ENCODE data around the gene NUP93.

NUP93 gene

DNA sequence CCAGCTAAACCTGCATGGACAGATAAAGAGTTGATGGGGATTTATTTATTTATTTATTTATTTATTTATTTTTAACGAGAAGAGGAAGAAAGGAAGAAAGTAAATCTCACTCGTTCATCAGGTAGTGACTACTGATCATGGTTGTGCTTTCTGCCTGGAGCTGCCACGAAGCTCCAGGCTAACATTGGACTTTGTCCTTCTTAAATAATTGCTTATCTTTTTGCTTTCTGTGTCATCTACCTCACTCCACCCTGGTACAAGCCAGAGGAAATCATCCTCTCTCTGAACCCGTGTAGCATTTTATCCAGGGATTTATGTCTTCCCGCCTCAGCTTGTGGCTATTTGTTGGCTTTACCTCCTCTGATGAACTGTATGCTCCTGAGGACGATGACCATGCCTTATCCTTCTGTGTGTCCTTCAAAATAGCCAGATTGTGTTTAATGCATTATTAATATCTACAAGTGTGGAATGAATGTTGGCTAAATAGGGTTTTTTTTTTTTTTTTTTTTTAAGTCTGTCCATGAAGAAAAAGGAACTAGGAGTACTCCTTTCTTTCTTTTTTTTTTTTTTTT lies 127.0 kb downstream of the NUP93 start:
- no peak overlapping the region for H3K4me3 ChIP-seq (replicated peaks; ENCODE audit: low read depth, low read length)
- TF ChIP-seq, protein P1, sequence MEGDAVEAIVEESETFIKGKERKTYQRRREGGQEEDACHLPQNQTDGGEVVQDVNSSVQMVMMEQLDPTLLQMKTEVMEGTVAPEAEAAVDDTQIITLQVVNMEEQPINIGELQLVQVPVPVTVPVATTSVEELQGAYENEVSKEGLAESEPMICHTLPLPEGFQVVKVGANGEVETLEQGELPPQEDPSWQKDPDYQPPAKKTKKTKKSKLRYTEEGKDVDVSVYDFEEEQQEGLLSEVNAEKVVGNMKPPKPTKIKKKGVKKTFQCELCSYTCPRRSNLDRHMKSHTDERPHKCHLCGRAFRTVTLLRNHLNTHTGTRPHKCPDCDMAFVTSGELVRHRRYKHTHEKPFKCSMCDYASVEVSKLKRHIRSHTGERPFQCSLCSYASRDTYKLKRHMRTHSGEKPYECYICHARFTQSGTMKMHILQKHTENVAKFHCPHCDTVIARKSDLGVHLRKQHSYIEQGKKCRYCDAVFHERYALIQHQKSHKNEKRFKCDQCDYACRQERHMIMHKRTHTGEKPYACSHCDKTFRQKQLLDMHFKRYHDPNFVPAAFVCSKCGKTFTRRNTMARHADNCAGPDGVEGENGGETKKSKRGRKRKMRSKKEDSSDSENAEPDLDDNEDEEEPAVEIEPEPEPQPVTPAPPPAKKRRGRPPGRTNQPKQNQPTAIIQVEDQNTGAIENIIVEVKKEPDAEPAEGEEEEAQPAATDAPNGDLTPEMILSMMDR (IDR thresholded peaks at IDR 0.05; ENCODE audit: low read length, missing control alignments): no peak
- no peak for DNase-seq (ENCODE audit: low read depth)

DNA sequence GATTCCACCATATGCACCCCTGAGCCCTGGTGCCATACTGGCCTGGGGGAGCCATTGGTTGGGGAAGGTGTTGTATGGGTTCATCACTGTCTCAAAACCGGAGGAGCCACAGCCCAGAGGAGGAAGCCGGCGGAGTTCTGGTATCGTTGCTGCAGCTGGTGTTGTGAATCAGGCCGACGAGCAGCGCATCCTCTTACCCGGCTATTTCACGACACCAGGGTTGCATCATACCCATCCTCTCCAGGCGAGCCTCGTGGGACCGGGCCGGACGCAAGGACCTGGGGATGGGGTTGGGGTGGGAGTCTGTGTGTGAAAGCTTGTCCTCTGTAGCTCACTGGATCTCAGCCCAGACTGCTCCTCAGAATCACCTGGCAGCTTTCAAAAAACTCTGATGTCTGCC lies 128.4 kb downstream of the NUP93 start:
- TF ChIP-seq, protein P1 (IDR thresholded peaks at IDR 0.05; ENCODE audit: low read length, missing control alignments): no peak
- no peak overlapping the region for H3K4me3 ChIP-seq (replicated peaks; ENCODE audit: low read depth, low read length)
- no peak for DNase-seq (ENCODE audit: low read depth)

DNA sequence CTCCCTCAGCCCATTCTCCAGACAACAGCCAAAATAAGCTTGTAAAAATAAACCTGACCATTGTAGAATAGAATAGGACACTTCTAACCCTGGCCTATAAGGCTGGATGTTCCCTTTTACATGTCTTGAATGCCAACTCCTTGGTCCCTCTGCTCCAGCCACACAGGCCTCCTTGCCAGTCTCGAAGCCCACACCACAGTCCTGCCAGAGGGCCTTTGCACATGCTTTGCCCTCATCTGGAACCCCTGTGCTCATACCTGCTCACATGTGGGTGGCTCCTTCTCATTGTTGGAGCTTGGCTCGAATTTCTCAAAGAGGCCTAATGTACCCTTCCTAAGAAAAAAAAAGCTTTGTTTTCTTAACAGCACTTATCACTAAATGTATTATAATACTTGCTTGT lies 129.7 kb downstream of the NUP93 start:
- no peak overlapping the region for H3K4me3 ChIP-seq (replicated peaks; ENCODE audit: low read depth, low read length)
- TF ChIP-seq, protein P1 (IDR thresholded peaks at IDR 0.05; ENCODE audit: low read length, missing control alignments): no peak
- no peak for DNase-seq (ENCODE audit: low read depth)

- H3K4me3 ChIP-seq (replicated peaks; ENCODE audit: low read depth, low read length): no peak overlapping the region
- TF ChIP-seq, protein P1 (IDR thresholded peaks at IDR 0.05; ENCODE audit: low read length, missing control alignments): no peak
- no peak for DNase-seq (ENCODE audit: low read depth)
These were observed 130.5 kb downstream of the NUP93 start for GRCh38 chr16:56860226-56861020.

DNA sequence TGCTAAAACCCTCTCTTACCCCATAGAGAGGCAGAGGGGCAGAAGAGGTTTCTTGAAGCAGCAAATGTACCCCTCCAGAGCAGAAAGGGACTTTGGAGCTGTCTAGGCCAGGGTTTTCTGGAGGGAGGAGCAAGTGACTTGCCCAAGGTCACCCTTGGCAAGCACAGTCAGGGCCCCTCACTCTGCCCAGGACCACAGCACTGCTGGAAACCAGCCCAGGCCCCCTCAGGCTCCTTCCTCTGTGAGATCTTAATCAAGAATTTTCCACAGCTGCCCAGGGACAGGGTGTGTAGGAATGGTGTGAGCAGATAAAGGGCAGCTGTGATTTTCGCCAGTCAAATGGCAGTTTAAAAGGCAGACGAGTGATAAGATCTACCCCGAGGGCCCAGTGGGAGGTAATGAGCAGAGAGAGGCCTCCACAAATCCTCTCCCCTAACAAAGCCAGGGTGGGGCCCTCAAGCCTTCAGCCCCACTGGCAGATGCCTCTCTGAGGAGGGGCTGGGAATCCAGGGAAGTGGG lies 131.2 kb downstream of the NUP93 start:
- TF ChIP-seq, protein P1 (IDR thresholded peaks at IDR 0.05; ENCODE audit: low read length, missing control alignments): no peak
- no peak overlapping the region for H3K4me3 ChIP-seq (replicated peaks; ENCODE audit: low read depth, low read length)

DNA sequence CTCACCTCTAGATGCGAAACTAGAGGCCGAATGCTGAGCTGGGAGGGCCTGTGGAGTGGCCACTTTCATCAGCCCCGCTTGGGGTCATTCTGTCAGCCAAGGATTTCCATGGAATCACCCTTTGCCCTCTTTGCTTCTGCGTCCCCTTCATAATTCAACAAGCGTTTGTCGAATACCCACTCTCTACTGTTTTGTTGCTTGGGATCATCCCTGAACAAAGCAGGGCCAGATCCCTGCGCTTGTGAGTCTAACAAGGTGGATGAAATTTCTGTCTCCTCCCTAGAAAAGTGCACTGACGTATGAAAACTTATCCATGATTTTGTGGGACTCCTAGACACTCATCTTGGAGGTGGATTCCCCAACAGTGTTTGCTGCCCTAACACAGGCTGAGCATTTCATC lies 131.8 kb downstream of the NUP93 start:
- TF ChIP-seq, protein P1 (IDR thresholded peaks at IDR 0.05; ENCODE audit: low read length, missing control alignments): no peak
- H3K4me3 ChIP-seq (replicated peaks; ENCODE audit: low read depth, low read length): no peak overlapping the region
- DNase-seq (ENCODE audit: low read depth): no peak

More for the DNA sequence above, 131.2 kb downstream of the NUP93 start:
- no peak for DNase-seq (ENCODE audit: low read depth)
